Fibroblast of skin of left quadriceps (primary cell): Measurements from ENCODE around the gene CCNL2.
"Not testable (repeated sequence)": the region's sequence is repeated elsewhere in the genome, so short reads cannot be mapped to it uniquely, and the experiment has no call there.

Experiments used
- DNase-seq, 2 experiments: peaks; one replicate each; pipeline ENCODE4 v3.0.0-alpha.2; 2013; ENCODE audit warnings: low read depth in 2 of 2

Gene CCNL2

GRCh38 chr1:1373051-1373814 lies 25.9 kb downstream of the CCNL2 start:
- DNase-seq: no peak

GRCh38 chr1:1371746-1372711 lies 27.1 kb downstream of the CCNL2 start:
- no peak for DNase-seq

GRCh38 chr1:1371364-1371745 lies 27.8 kb downstream of the CCNL2 start:
- DNase-seq: no peak

- DNase-seq: no peak
Measured at GRCh38 chr1:1370771-1371300, 28.3 kb downstream of the CCNL2 start.

GRCh38 chr1:1370094-1370493 lies 29.0 kb downstream of the CCNL2 start:
- DNase-seq: not testable (repeated sequence)

- DNase-seq: no peak
Measured at GRCh38 chr1:1367315-1367714, 31.8 kb downstream of the CCNL2 start.

GRCh38 chr1:1366699-1367066 lies 32.5 kb downstream of the CCNL2 start:
- DNase-seq: no peak

GRCh38 chr1:1365875-1366698 lies 33.0 kb downstream of the CCNL2 start:
- no peak for DNase-seq

GRCh38 chr1:1364266-1364665 lies 34.9 kb downstream of the CCNL2 start:
- DNase-seq: no peak

GRCh38 chr1:1361982-1362423 lies 37.1 kb downstream of the CCNL2 start:
- DNase-seq: peak; percentile 50 to 52

- no peak for DNase-seq
Measured at GRCh38 chr1:1361233-1361981, 37.7 kb downstream of the CCNL2 start.

GRCh38 chr1:1360506-1361169 lies 38.5 kb downstream of the CCNL2 start:
- DNase-seq: peak; percentile 76 to 77

GRCh38 chr1:1359664-1360468 lies 39.3 kb downstream of the CCNL2 start:
- peak in 1 of 2 experiments; percentile 39 for DNase-seq

- DNase-seq: peak; percentile 42 to 47
Measured at GRCh38 chr1:1359308-1359663, 39.8 kb downstream of the CCNL2 start.

GRCh38 chr1:1358433-1359271 lies 40.5 kb downstream of the CCNL2 start, which contains the start of gene MXRA8:
MXRA8 (minus strand) TSS chr1:1358555; CDS start chr1:1358504, 51 bp downstream.
- peak; percentile 65 to 75 for DNase-seq

- no peak for DNase-seq
Measured at GRCh38 chr1:1357871-1358432, 41.2 kb downstream of the CCNL2 start.

GRCh38 chr1:1356796-1357401 lies 42.2 kb downstream of the CCNL2 start:
- no peak for DNase-seq
